Psoas muscle (tissue), 8 donors: ENCODE results near the gene DGCR2. TPM values are rescaled to one million over a fixed set of nuclear protein-coding genes. Genes with fewer than 3 reads are reported as not detected.
"Not testable (repeated sequence)": the region's sequence is repeated elsewhere in the genome, so short reads cannot be mapped to it uniquely, and the experiment has no call there.

Experiments used
- ATAC-seq, 4 donors: fragments of 200-7000 bp; cut with Tn5 transposase; one replicate each; pipeline ENCODE4 v1.9.1; 2020; ENCODE audit warnings: moderate library complexity in 3 of 4, mild to moderate bottlenecking in 2 of 4
- DNase-seq, 2 donors: peaks; one replicate each; pipeline ENCODE4 v3.0.0-alpha.2; 2020
- H3K27ac ChIP-seq: fragments of 200-600 bp; one replicate; pipeline ENCODE4 v1.8.0; 2022
- H3K27me3 ChIP-seq, 3 donors: fragments of 200-600 bp in 1 of 3; one replicate each; pipeline versions ENCODE4 v1.6.1 to v1.8.0; 2013 to 2022; ENCODE audit warnings: low read length in 2 of 3, mild to moderate bottlenecking in 2 of 3, moderate library complexity in 1 of 3; ENCODE audit not compliant: insufficient read depth in 3 of 3
- H3K36me3 ChIP-seq, 2 donors: fragments of 200-600 bp in 1 of 2; one replicate each; pipeline versions ENCODE4 v1.6.1 to v1.8.0; 2013 to 2022; ENCODE audit warnings: low read depth in 1 of 2, mild to moderate bottlenecking in 1 of 2, moderate library complexity in 1 of 2; ENCODE audit not compliant: insufficient read depth in 1 of 2
- H3K4me1 ChIP-seq: fragments of 200-600 bp; one replicate; pipeline ENCODE4 v1.8.0; 2022
- H3K4me3 ChIP-seq: fragments of 200-600 bp; one replicate; pipeline ENCODE4 v1.8.0; 2022; ENCODE audit warnings: mild to moderate bottlenecking
- H3K9me3 ChIP-seq: fragments of 200-600 bp; one replicate; pipeline ENCODE4 v1.8.0; 2022
- WGBS, 3 donors: extraction: QIAGEN DNeasy Blood & Tissue Kit; methylation state at CpG; one replicate each; pipeline versions ENCODE4 v1.1.6 to v1.1.7; 2013; 5-methylcytosine and 5-hydroxymethylcytosine counted together
- intact Hi-C, 2 donors: fragments of 100-400 bp; cut with DNase I; formaldehyde crosslinking; loops; one replicate each; pipeline versions ENCODE4 v1.11.0 to v1.14.2; 2022
- polyA plus RNA-seq, 3 donors: library from polyadenylated mRNA; stranded (reverse); fragments of 200-250 nt; gene quantifications; one replicate each; pipeline ENCODE4 v1.2.3, GENCODE V29; 2013
- total RNA-seq, 4 donors: library from RNA; stranded (reverse); fragmentation: NEBNext Ultra II Directional in 2 of 4; extraction: Animal tissue kit (Norgen Biotek cat#: 25700) in 2 of 4; gene quantifications; one replicate each; pipeline versions ENCODE4 v1.2.1 to v1.2.4, GENCODE V29; 2021 to 2023
- TF ChIP-seq, protein P1 (sequence below): fragments of 200-600 bp; IDR thresholded peaks from one replicate; pipeline ENCODE4 v1.8.0; 2022; ENCODE audit warnings: antibody characterized with exemption
- donor health status: healthy with polysubstance abuse.
- donor health status: DM: no; HTN: no; CAD: no; lungs with moderate emphysema.
- donor health status: Bipolar disorder and iron deficiency.
- donor health status: healthy.
- donor health status: DM: yes; HTN: yes; CAD: no.
- donor health status: DM: no; HTN: no; CAD: no.
- donor health status: DM: no; HTN: no; CAD: no.
- donor health status: DM: yes; HTN: yes; CAD: no.

Gene DGCR2
- total and polyA plus RNA-seq, 7 donors, result 13.1 to 27.6 (median 24.5) TPM

DNA sequence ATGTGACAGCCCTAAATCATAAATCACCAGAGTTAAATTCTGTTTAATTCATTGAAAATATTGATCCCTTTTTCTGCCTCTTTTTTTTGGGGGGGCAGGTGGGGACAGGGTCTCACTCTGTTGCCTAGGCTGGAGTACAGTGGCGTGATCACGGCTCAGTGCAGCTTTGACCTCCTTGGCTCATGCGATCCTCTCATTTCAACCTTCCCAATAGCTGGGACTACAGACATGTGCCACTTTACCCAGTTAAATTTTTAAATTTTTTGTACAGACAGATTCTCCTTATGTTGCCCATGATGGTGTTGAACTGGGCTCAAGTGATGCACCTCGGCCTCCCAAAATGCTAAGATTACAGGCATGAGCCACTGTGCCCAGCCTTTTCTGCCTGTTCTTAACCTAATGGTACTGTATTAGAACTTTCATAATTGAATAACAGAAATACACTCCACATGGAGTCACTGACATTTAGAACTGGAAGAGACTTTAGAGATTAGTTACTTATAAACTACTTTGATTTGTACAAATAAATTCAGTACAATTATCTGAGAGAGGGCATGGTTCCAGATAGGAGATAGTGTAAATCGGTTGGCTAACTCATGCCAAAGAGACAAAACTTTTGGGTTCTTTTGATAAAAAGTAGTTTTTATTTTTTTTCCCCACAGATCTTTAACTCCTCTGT is 109.8 kb downstream of the DGCR2 start:
- Histone ChIP-seq H3K4me3 (no peak overlapping the region), H3K4me1 (peaks cover 5% of the 10 kb centered on the region), H3K9me3 (no peaks in the 10 kb centered on the region), H3K27me3 (no peaks in the 10 kb centered on the region), H3K36me3 (no peaks in the 10 kb centered on the region), H3K27ac (no peak overlapping the region)
- TF ChIP-seq, protein P1, sequence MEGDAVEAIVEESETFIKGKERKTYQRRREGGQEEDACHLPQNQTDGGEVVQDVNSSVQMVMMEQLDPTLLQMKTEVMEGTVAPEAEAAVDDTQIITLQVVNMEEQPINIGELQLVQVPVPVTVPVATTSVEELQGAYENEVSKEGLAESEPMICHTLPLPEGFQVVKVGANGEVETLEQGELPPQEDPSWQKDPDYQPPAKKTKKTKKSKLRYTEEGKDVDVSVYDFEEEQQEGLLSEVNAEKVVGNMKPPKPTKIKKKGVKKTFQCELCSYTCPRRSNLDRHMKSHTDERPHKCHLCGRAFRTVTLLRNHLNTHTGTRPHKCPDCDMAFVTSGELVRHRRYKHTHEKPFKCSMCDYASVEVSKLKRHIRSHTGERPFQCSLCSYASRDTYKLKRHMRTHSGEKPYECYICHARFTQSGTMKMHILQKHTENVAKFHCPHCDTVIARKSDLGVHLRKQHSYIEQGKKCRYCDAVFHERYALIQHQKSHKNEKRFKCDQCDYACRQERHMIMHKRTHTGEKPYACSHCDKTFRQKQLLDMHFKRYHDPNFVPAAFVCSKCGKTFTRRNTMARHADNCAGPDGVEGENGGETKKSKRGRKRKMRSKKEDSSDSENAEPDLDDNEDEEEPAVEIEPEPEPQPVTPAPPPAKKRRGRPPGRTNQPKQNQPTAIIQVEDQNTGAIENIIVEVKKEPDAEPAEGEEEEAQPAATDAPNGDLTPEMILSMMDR, result no peak
- 81 to 88% (median 84%) methylated on average over 5 of the region's 5 CpGs for WGBS, 3 donors
- DNase-seq, result no peak
- no peak for ATAC-seq
- intact Hi-C loops, result loop anchor here in 1 of 2 donors (10.0 kb wide), 2 partner anchors 48 to 52 kb away; no protein-coding TSS in a partner anchor

DNA sequence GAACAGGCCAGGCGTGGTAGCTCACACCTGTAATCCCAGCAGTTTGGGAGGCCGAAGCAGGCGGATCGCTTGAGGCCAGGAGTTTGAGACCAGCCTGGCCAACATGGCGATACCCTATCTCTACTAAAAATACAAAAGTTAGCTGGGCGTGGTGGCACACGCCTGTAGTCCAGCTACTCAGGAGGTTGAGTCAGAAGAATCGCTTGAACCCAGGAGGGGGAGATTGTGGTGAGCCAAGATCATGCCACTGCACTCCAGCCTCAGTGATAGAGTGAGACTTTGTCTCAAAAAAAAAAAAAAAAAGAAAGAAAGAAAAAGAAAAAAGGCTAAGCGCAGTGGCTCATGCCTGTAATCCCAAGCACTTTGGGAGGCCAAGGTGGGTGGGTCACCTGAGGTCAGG is 110.6 kb downstream of the DGCR2 start:
- intact Hi-C loops, result loop anchor here in 1 of 2 donors (10.0 kb wide), 2 partner anchors 47 to 53 kb away; no protein-coding TSS in a partner anchor
- not testable (repeated sequence) for DNase-seq, H3K27ac ChIP-seq, H3K36me3 ChIP-seq, H3K4me3 ChIP-seq, H3K4me1 ChIP-seq, ATAC-seq, H3K9me3 ChIP-seq, H3K27me3 ChIP-seq
- WGBS, 3 donors, result 91 to 97% (median 97%) methylated on average over 9 of the region's 9 CpGs

DNA sequence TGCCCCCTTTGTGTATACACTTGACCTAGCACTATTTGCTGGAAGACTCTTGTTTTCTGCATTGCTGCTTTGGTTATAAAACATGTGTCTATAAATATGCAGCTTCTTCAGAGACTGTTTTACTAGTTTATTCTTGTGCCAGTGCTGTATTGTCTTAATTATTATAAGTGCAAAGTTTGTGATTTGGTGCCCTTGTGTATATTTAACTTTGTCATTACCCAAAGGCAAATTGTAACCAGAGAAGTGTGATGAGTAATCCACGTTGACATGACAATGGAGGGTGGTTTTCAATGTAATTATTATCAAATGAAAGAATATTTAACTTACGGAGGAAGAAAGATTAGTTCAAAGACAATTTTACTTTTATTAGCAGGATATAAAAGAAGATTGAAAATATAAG is 111.1 kb downstream of the DGCR2 start:
- H3K36me3 ChIP-seq, result no peaks in the 10 kb centered on the region
- no peak overlapping the region for H3K4me3 ChIP-seq
- no peak for ATAC-seq
- H3K27ac ChIP-seq, result no peak overlapping the region
- no peaks in the 10 kb centered on the region for H3K27me3 ChIP-seq
- TF ChIP-seq, protein P1, result no peak
- 72 to 86% (median 82%) methylated on average over 2 of the region's 2 CpGs for WGBS, 3 donors
- no peaks in the 10 kb centered on the region for H3K9me3 ChIP-seq
- no peaks in the 10 kb centered on the region for H3K4me1 ChIP-seq
- intact Hi-C loops, result loop anchor here in 1 of 2 donors (10.0 kb wide), 2 partner anchors 46 to 54 kb away; no protein-coding TSS in a partner anchor
- no peak for DNase-seq

DNA sequence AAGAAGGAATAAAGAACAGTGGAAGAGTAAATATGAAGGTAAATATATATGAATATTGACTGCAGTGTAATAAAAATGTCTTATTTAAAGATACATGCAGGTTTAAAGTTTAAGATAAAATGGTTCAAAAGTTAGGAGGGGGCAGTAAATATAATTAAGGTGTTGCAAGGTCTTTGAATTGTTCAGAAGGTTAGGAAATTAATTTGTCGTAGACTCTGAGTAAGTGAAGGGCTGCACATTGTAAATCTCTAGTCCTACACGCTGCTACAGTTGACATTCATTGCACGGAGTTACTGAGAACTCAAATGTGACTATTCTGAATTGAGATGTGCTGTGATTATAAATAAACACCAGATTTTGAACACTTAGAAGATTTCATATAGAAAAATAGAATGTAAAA is 116.3 kb downstream of the DGCR2 start:
- TF ChIP-seq, protein P1, result no peak
- Histone ChIP-seq H3K4me1 (no peaks in the 10 kb centered on the region), H3K27ac (no peak overlapping the region), H3K4me3 (no peak overlapping the region), H3K36me3 (no peaks in the 10 kb centered on the region), H3K9me3 (no peaks in the 10 kb centered on the region), H3K27me3 (peaks cover 0 to 4% (median 2%) of the 10 kb centered on the region in 3 donors)
- WGBS, 3 donors, result 69 to 75% (median 74%) methylated on average over 3 of the region's 3 CpGs
- intact Hi-C loops, result no loop called here
- ATAC-seq (no peak), DNase-seq (no peak)

DNA sequence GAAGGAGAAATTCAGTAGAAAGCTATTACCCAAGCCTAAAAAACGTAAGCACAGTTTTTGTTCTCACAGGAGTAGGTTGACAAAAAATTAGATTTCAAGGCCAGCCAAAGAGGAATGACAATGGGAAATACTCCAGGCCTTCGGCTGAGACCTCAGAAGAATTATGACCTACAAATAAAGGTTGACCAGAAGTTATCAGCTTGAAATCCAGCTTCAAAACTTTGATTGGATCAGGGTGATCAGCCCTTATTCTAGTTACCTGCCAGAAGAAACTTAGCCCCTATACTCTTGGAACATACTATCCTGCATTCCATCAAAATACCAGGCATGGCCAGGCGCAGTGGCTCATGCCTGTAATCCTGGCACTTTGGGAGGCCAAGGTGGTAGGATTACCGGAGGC is 117.7 kb downstream of the DGCR2 start:
- ATAC-seq (no peak), DNase-seq (no peak)
- H3K27ac ChIP-seq, result no peak overlapping the region
- intact Hi-C loops, result no loop called here
- TF ChIP-seq, protein P1, result no peak
- H3K36me3 ChIP-seq, result no peaks in the 10 kb centered on the region
- H3K4me3 ChIP-seq, result no peak overlapping the region
- peaks cover 0 to 5% (median 2%) of the 10 kb centered on the region in 3 donors for H3K27me3 ChIP-seq
- H3K4me1 ChIP-seq, result no peaks in the 10 kb centered on the region
- 74 to 90% (median 87%) methylated on average over 4 of the region's 4 CpGs for WGBS, 3 donors
- H3K9me3 ChIP-seq, result no peaks in the 10 kb centered on the region
